Retina (tissue), 1 donor: ENCODE measurements around the gene GZMM.
"Not testable (repeated sequence)": the region's sequence is repeated elsewhere in the genome, so short reads cannot be mapped to it uniquely, and the experiment has no call there.

ENCODE experiments used
- DNase-seq: peaks from one replicate; pipeline ENCODE4 v3.0.0-alpha.2; 2016

Gene GZMM

DNA sequence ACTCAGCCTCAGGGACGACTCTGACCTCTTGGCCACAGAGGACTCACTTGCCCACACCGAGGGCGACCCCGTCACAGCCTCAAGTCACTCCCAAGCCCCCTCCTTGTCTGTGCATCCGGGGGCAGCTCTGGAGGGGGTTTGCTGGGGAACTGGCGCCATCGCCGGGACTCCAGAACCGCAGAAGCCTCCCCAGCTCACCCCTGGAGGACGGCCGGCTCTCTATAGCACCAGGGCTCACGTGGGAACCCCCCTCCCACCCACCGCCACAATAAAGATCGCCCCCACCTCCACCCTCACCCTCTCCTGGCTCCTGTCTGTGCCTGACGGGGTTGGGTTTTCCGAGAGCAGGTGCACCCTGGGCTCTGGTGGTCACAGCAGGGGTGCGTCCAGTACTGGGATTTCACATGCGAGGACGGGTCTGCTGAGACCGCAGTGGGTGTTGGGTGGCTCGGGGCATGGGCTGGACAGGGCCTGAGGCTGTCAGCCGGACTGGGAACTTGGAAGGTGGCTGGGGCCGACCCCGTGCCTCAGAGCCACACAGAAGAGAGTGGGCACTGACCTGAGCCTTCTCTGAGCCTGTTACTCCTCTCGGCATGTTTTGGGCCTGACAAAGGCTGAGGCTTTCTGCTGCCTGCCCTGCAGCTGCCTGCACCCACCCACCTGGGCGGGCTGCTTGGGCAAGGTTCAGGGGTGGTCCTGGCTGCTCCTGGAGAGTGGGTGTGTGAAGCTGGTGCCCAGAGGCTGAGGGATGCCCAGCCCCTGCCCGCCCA, 39.5 kb downstream of the GZMM start:
- no peak for DNase-seq

DNA sequence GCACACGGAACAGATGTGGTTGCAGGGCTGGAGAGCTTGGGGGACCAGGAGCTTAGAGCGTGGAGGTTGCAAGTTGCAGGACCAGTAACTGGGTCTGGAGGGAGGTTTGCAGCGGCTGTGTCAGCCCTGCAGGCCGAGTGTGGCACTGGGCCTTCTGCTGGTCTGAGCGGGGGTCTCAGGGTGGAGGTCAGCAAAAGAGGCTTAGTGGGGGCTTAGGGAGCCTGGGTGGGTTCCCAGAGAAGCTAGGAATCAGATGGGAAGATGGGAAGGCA, 40.1 kb downstream of the GZMM start:
- no peak for DNase-seq

DNA sequence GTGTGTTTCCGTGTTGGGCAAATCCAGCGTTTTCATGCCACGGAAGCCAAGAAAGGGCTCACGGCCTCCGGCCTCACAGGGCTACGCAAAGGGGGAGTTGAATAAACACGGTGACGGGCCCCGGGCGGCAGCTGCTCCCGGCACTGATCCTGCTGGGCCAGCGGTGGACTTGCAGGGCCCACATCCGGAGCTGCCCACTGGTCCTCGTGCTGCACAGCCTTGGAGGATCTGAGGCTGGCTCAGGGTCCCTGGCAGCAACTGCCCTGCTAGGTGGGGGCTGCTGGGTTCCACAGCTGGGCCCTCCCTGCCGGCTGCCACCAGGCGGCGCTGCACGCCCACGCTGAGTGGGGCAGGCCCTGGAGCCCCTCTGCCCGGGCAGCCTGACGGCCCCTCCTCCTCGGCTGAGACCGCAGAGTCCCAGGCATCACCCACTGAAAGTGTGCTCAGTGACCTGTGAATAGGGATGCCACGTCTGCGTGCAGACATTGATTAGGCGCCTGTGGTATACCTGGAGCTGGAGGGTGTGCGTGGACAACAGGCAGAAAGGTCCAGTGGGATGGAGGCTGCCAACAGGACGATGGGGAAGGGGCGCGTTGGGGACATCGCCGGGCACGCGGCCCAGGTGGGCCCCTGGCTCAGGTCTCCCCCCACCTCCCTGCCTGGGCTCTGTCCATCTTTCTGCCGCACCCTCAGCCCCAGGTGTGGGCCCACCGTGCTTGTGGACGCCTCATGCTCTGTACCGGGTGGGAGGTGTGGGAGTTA, 40.6 kb downstream of the GZMM start:
- peak; percentile 85 for DNase-seq

DNA sequence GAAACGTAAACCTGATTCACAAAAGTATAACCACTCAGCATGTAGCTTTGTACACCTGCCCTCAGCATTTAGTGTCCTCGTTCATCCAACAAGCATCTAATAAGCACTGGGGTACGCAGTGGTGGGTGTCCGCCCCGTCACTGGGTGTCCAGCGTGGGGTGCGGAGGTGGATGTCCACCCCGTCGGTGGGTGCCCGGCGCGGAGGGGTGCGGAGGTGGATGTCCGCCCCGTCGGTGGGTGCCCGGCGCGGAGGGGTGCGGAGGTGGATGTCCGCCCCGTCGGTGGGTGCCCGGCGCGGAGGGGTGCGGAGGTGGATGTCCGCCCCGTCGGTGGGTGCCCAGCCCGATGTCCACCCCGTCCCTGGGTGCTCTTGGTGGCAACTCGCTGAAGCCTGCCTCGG, 41.3 kb downstream of the GZMM start:
- not testable (repeated sequence) for DNase-seq

DNA sequence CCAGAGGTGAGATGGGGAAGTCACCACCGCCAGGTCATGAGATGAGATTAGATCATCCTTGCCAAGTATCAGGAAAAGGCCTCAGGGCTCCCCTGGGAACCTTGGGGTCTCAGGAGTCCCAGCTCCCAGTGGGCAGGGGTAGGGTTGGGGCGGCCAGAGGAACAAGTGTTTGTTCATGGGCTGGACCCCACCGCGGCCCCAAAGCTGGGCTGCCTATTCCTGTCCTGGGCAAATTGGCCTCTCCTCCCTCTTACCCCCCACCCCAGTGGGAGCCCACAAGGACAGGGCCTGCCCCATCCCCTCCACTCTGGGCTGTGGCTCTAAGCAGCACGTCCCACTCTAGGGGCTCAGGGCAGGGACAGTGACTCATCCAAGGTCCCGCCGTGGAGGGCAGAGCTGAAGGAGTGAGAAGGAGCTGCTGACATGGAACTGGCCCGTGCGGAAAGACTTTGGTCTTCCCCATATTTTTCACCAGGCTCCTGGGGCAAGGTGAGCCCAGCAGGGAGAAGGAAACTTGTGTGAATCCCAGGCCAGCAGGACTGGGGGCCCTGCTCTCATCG, 41.8 kb downstream of the GZMM start:
- DNase-seq: no peak

DNA sequence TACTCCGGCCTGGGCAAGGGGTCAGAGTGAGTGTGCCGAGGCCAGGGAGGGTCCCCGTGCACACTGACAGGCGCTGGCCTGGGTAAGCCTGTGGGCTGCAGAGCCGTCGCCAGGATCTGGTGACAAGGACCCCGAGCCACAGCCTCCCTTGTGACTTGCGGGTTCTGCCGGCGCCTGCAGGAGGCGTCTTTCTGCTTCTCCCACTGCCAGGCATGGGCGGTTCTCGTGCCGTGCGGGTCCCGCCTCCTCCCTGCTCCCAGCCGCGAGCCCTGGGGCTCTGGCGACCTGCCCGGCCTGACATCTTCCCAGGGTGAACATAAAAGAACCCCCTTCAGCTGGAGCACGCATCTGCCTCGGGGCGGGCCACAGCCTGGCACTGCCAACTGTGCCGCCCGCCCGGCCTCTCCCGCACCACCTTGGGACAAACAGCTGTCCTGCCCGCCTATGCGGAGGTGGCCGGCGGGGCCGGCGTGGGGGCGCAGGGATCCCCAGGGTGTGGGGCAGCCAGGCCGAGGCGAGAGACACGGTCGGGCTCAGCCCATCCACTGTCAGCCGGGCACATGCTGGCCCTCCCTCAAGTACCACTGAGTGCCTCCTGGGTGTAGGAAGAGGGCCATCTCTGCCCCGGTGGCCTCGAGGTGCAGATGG, 44.4 kb downstream of the GZMM start:
- peak; percentile 77 for DNase-seq

DNA sequence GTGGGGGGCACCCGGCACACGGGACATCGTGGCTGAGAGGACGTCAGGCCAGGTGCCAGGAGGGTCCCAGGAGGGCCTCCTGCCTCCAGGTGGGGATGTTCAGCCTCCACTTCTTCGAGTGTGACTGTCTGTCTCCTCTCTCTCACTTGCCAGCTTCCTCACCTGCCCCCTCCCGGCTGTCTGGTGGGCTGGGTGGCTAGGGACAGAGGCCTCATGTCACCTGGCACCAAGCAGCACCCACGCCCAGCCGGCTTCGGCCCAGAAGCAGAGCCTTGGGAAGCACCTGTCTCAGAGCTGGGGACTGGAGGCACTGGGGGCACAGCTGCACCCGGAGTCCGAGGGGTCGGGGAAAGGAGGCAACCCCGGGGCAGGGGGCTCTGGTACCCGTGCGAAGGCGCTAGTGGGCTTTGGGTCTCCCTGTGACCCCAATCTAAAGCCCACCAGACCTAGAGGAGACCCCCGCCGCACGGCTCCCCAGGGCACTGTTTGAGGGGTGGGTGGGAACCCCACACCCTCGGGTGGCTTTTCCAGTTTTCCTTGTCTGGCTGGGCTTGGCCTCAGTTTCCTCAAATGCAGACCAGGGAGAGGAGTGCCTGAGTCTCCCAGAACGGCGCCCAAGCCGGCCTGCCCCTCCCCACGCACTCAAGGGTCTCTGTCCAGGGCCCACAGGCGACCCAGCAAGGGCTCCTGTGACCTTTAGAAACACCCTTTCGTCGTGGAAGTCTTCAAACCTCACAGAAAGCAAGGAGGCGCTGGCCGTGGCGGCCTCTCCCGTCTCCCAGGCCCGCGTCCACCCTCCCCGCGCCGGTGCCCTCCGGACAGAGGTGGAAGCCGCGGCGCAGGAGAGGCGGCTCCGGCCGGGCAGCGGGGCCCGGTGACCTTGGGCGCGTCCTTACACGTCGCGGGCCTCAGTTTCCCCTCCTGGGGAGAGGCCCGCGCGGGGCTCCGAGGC, 45.2 kb downstream of the GZMM start:
- no peak for DNase-seq

DNA sequence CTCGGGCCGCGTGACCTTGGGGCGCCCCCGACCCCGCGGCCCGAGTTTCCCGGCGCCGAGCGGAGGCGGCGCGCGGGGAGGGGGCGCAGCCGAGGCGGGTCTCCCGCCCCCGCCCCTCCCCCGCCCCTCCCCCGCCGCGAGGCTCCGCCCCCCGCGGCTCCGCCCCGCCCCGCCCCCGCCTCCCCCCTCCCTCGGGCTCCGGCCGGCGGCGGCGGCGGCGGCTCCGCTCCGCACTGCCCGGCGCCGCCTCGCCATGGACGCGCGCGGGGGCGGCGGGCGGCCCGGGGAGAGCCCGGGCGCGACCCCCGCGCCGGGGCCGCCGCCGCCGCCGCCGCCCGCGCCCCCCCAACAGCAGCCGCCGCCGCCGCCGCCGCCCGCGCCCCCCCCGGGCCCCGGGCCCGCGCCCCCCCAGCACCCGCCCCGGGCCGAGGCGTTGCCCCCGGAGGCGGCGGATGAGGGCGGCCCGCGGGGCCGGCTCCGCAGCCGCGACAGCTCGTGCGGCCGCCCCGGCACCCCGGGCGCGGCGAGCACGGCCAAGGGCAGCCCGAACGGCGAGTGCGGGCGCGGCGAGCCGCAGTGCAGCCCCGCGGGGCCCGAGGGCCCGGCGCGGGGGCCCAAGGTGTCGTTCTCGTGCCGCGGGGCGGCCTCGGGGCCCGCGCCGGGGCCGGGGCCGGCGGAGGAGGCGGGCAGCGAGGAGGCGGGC, 46.0 kb downstream of the GZMM start, which contains the start of gene HCN2:
Gene HCN2, plus strand, starts transcription at position 189 of the 703 bp plus-strand sequence. Its CDS starts 65 bp downstream, at position 254.
- no peak for DNase-seq

DNA sequence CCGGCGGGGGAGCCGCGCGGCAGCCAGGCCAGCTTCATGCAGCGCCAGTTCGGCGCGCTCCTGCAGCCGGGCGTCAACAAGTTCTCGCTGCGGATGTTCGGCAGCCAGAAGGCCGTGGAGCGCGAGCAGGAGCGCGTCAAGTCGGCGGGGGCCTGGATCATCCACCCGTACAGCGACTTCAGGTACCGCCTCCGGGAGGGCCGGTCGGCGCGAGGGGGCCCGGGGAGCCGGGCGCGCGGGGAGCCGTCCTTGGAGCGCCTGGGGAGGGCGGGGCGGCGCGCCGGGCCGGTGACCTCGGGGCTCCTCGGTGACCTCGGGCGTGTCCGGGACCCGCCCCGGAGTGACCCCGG, 46.5 kb downstream of the GZMM start:
- DNase-seq: no peak

DNA sequence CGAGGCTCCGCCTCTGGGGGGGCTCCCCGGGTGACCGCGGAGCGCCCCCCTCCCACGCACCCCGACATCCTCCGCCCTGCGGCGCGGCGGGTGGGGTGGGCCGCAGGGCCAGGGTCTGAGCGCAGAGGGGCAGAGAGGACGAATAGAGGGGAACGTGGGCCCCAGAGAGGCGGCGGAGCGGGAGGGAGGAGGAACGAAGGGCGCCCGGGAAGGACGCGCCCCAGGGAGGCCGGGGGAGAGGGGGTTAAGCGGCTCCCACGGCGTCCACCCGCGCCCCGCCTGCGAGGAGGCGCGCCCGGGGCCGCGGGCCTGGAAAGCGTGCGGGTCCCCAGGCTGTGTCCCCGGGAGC, 46.9 kb downstream of the GZMM start:
- DNase-seq: no peak

DNA sequence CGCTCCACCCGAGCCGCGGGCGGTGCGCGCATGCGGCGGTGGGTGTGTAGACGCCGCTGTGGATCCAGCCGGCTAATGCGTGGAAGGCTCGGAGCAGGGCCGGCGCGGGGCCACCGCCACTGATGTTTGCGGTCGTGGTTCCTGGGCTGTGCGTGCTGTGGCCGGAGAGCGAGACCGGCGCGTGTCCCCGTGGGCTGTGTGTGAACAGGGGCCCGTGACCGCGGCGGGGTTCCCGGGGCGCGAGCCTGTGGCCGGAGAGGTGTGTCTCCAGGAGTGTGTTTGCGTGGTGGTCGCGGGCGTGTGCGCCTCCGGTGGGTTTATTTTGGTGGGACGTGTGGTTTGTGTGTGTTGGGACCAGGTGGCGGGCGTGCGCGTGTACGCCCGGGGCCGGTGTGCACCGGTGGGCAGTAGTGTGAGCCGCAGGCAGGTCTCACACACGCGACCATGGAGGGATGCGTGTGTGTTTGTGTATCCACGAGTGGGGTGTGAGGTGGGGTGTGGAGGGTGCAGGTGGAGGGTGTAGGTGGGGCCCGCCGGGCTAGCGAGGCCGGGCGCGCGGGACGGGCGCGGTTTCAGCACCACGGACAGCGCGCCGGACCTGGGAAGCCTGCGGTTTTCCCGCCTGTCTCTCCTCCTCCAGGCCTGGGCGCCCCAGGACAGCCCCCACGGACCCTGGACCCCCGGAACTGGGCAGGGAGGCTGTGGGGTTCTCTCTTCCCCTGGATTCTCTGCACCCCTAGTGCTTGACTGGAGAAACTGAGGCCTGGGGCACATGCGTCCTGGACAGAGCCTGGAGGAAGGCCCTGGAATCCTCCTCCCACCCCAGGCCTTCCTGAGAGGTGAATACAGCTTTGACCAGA, 47.5 kb downstream of the GZMM start:
- DNase-seq: peak; percentile 73

DNA sequence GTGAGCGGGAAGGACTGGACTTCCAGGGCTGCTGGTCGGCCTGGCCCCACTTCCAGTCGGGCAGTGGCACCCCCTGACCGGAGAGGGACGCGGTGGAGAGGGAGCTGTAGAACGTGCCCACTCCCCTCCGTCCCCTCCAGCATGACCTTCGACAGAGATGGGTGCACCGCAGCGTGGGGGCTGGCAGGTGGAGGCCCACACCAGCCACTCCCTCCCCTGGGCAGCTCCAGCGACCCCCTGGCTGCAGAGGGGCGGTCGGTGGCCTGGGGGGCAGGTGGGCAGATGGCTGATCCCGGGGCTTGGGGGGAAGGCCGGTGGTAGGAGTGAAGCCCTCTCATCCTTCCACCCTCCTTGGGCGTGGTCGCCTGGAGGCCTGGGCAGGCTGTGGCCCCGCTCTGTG, 48.2 kb downstream of the GZMM start:
- DNase-seq: no peak

DNA sequence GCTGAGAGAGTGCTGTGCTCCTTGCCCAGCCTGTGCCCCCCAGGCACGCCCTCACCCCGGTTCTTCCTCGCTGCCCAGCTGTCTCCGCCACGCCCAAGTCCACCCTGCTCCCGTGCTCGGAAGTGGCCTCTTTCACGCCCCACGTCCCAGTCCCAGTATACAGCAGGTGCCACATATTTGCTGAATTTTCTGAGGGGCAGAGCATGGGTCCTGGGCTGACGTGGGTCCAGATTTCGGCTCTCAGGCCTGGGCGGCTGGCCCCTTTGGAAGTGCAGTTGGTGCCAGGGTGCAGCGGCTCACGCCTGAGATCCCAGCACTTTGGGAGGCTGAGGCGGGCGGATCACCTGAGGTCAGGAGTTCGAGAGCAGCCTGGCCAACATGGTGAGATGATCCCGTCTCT, 49.2 kb downstream of the GZMM start:
- DNase-seq: no peak

DNA sequence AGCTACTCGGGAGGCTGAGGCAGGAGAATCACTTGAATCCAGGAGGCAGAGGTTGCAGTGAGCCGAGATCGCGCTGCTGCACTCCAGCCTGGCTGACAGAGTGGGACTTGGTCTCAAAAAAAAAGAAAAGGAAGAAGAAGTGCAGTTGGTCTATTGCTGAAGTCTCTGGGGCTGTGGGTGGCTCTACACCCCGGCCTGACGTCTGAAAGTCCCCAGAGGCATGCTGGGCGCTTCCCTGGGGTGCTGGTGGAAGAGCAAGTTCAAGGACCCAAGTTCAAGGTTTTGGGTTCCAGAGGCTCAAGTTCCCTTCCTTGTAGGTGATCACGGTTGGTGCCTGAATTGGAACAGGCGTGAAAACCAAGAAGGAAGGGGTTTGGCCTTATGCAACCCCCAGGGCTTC, 49.7 kb downstream of the GZMM start:
- DNase-seq: no peak

DNA sequence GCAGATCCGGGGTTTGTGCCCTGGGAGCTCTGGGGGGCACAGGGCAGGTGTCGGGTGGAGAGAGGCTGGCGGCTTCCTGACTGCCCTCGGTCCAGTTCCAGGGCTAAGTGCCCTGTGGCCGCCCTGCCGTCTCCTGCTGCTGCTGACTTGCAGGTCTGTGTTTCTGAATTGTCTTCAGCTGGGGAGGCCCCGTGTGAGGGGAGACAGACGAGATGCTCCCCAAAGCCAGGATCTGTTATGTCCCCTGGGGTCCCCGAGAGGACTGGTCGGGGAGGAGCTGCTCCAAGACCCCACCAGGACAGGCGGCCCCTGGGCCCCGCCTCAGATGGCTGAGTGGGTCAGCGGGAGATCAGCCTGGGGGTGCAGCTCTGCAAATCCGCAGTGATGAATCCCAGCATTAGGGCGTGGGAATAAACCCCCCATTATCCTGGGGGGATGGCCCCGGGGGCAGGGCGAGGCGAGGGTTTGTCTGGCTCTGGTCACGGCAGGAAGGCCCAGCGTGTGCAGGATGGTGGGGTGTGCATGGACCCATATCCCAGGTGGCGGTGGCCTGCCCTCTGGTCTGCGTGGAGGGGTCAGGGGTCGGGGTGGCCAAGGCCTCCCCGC, 50.5 kb downstream of the GZMM start:
- DNase-seq: no peak

DNA sequence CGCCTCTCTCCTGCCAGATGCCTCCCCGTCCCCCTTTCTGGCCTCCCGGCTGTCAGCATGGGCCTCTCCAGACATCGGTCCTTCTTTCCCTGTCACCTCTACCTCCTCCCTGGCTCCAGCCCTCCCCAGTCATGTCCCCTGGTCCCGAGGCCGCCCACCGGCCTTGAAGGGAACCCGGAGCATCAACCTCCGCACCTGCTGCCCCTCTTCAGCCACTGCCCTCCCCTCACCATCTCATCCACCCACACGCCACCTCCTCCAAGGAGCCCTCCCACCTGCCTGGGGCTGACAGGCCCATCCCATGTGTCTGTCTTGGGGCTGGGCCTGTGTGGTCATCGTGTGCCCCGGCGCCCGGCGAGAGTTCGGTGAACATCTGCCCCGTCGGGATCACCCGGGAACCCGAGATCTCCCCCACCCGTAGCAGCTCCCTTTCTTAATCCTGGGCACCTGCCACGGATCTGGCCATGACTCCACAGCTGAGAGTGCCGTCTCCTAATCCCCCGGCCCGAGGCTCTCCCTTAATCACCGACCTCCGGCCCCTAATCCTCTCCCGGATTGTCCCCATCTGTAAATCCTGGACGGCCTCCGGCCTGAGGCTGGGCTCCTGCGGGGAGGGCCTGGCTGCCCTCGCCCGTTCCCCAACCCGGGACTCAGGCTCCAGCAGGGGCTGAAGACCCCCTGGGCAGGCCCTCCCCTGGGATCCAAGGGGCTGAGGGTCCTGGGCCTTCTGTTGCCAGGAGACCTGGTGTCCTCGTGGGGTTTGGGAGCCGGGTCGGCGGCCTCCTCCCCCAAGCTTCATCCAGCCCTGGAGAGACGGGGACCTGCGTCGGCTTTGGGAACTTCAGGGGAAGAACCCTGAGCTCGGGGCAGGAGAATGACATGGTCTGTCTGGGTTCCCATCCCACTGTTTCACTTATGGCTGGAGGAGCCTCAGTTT, 51.7 kb downstream of the GZMM start:
- peak; percentile 45 for DNase-seq

DNA sequence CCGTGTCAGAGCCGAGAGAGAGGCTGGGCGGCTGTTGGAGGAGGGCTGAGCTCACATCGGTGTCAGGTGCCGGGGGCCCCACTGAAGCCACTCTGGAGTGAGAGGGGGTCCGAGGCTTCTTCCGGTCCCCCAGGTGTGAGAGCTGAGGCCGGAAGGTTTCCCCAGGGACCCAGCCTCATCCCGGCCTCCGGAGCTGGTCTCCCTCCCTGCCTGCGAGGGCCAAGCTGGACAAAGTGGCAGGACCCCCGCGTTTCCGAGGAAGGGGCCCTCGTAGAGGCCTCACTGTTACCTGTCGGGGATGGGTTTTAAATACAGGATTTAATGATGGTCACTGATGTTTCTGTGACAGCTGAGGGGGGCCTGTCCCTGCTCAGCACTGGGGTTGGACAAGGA, 52.4 kb downstream of the GZMM start:
- DNase-seq: no peak

DNA sequence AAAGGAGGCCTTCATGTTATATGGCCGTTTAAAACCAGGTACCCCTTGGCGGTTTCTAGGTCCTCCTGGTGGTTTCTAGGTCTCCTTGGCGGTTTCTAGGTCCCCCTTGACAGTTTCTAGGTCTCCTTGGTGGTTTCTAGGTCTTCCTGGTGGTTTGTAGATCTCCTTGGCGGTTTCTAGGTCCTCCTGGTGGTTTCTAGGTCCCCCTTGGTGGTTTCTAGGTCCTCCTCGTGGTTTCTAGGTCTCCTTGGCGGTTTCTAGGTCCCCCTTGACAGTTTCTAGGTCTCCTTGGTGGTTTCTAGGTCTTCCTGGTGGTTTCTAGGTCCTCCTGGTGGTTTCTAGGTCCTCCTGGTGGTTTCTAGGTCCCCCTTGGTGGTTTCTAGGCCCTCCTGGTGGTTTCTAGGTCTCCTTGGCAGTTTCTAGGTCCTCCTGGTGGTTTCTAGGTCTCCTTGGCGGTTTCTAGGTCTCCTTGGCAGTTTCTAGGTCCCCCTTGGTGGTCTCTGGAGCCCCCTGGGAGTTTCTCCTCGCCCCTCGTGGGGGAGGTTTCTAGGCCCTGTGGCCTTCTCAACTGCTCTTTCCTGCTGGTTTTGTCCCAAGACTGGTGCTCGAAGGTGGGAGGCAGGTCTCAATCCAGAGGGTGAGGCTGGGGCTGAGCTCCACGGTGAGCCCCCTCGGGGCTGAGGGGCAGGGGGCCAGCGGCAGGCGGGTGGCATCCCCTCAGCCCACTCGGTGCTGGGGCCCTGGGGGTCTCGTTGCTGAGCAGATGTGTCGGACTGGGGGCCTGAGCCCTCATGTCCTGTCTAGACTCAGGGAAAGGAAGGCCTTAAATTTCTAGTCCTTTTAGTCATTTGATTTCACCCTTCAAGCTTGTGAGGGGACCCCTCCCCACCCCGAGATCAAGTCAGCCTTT, 53.8 kb downstream of the GZMM start:
- DNase-seq: no peak
